Mesenchymal stem cell (in vitro differentiated cells and primary cell): ENCODE measurements around the gene S100Z.
"Not testable (repeated sequence)": the region's sequence is repeated elsewhere in the genome, so short reads cannot be mapped to it uniquely, and the experiment has no call there.

Experiments
- DNase-seq: peaks from one replicate; pipeline ENCODE4 v3.0.0-alpha.2; 2013
- H2AFZ ChIP-seq: one replicate; pipeline ENCODE4 v1.6.1; 2013; ENCODE audit warnings: low read depth, mild to moderate bottlenecking, control low read depth, inconsistent platforms, low read length, moderate library complexity
- H2AK5ac ChIP-seq: 2 replicates; pipeline ENCODE4 v1.6.1; 2013; ENCODE audit warnings: low read length, moderate library complexity, mild to moderate bottlenecking, inconsistent platforms; ENCODE audit not compliant: severe bottlenecking
- H2BK120ac ChIP-seq: one replicate; pipeline ENCODE4 v1.6.1; 2013; ENCODE audit warnings: low read depth, mild to moderate bottlenecking, inconsistent platforms, low read length, moderate library complexity
- H2BK12ac ChIP-seq, 2 experiments: one replicate each; pipeline ENCODE4 v1.6.1; 2013; ENCODE audit warnings: inconsistent platforms in 2 of 2, low read length in 2 of 2, mild to moderate bottlenecking in 2 of 2, moderate library complexity in 2 of 2, control low read depth in 1 of 2
- H2BK15ac ChIP-seq: one replicate; pipeline ENCODE4 v1.6.1; 2013; ENCODE audit warnings: mild to moderate bottlenecking, low read depth, inconsistent platforms; ENCODE audit not compliant: poor library complexity, severe bottlenecking
- H2BK5ac ChIP-seq: 2 replicates; pipeline ENCODE4 v1.6.1; 2013; ENCODE audit warnings: low read depth, mild to moderate bottlenecking, low read length, control low read depth, inconsistent platforms; ENCODE audit not compliant: poor library complexity, severe bottlenecking
- H3K14ac ChIP-seq, 2 experiments: one replicate each; pipeline ENCODE4 v1.6.1; 2013; ENCODE audit warnings: inconsistent platforms in 2 of 2, low read length in 2 of 2, control low read depth in 1 of 2, mild to moderate bottlenecking in 1 of 2, moderate library complexity in 1 of 2
- H3K18ac ChIP-seq, 2 experiments: one replicate each; pipeline ENCODE4 v1.6.1; 2013; ENCODE audit warnings: inconsistent platforms in 2 of 2, low read length in 2 of 2, control low read depth in 1 of 2, low read depth in 1 of 2, mild to moderate bottlenecking in 1 of 2
- H3K23ac ChIP-seq, 2 experiments: one replicate each; pipeline ENCODE4 v1.6.1; 2013; ENCODE audit warnings: inconsistent platforms in 2 of 2, low read length in 2 of 2, mild to moderate bottlenecking in 2 of 2, moderate library complexity in 2 of 2, control low read depth in 1 of 2
- H3K27ac ChIP-seq: 2 replicates; pipeline ENCODE4 v1.5.1; 2013; ENCODE audit warnings: mild to moderate bottlenecking, moderate library complexity, low read length, control low read depth, inconsistent platforms; ENCODE audit not compliant: poor library complexity, severe bottlenecking
- H3K27me3 ChIP-seq, 2 experiments: 2 replicates each; pipeline versions ENCODE4 v1.6.1 to v1.7.0; 2013; ENCODE audit warnings: low read length in 2 of 2, mild to moderate bottlenecking in 2 of 2, moderate library complexity in 2 of 2, control low read depth in 1 of 2, inconsistent platforms in 1 of 2; ENCODE audit not compliant: control insufficient read depth in 1 of 2, insufficient read depth in 1 of 2
- H3K36me3 ChIP-seq, 2 experiments: 2 replicates each; pipeline versions ENCODE4 v1.6.1 to v1.7.0; 2013; ENCODE audit warnings: low read length in 2 of 2, control low read depth in 1 of 2, inconsistent platforms in 1 of 2, low read depth in 1 of 2, mild to moderate bottlenecking in 1 of 2; ENCODE audit not compliant: insufficient read depth in 2 of 2, control insufficient read depth in 1 of 2
- H3K4ac ChIP-seq, 2 experiments: one replicate each; pipeline ENCODE4 v1.6.1; 2013; ENCODE audit warnings: inconsistent platforms in 2 of 2, low read length in 2 of 2, mild to moderate bottlenecking in 2 of 2, moderate library complexity in 2 of 2, control low read depth in 1 of 2, low read depth in 1 of 2
- H3K4me1 ChIP-seq: 2 replicates; pipeline ENCODE4 v1.6.1; 2013; ENCODE audit warnings: low read depth, low read length, control low read depth; ENCODE audit not compliant: control insufficient read depth, insufficient read depth
- H3K4me2 ChIP-seq: 2 replicates; pipeline ENCODE4 v1.6.1; 2013; ENCODE audit warnings: low read length, mild to moderate bottlenecking, inconsistent platforms; ENCODE audit not compliant: poor library complexity, severe bottlenecking
- H3K4me3 ChIP-seq, 2 experiments: 2 replicates each; pipeline versions ENCODE4 v1.5.1 to v1.7.0; 2013; ENCODE audit warnings: low read length in 2 of 2, mild to moderate bottlenecking in 2 of 2, control low read depth in 1 of 2, low read depth in 1 of 2; ENCODE audit not compliant: insufficient read depth in 1 of 2
- H3K79me1 ChIP-seq: replicated peaks from 2 replicates; pipeline ENCODE4 v1.6.1; 2013; ENCODE audit warnings: mild to moderate bottlenecking, control low read depth, low read length, inconsistent platforms; ENCODE audit not compliant: poor library complexity, severe bottlenecking
- H3K9ac ChIP-seq: 2 replicates; pipeline ENCODE4 v1.7.0; 2013; ENCODE audit warnings: mild to moderate bottlenecking, low read length, moderate library complexity
- H3K9me3 ChIP-seq: 2 replicates; pipeline ENCODE4 v1.7.0; 2013; ENCODE audit warnings: mild to moderate bottlenecking, low read length; ENCODE audit not compliant: control insufficient read depth
- H4K8ac ChIP-seq: one replicate; pipeline ENCODE4 v1.6.1; 2013; ENCODE audit warnings: inconsistent platforms, mild to moderate bottlenecking, low read length, moderate library complexity
- H4K91ac ChIP-seq: one replicate; pipeline ENCODE4 v1.6.1; 2013; ENCODE audit warnings: mild to moderate bottlenecking, low read length, inconsistent platforms
- WGBS: methylation state at CpG from one replicate; pipeline ENCODE4 v1.1.7; 2013; ENCODE audit warnings: mixed read lengths; 5-methylcytosine and 5-hydroxymethylcytosine counted together

Gene S100Z

DNA sequence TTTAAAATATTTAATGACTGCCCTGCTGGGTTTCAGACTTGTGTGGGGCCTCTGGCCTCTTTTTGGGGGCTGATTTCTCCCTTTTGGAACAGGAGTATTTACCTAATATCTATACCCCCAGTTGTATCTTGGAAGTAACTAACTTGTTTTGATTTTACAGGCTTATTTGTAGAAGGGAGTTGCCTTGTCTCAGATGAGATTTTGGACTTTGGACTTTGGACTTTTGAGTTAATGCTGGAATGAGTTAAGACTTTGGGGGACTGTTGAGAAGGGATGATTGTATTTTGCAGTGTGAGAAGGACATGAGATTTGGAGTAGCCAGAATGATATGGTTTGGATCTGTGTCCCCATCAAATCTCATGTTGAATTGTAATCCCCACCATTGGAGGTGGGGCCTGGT is 5.7 kb downstream of the S100Z start:
- not testable (repeated sequence) for H3K4me3 ChIP-seq, H3K79me1 ChIP-seq, H2BK12ac ChIP-seq, H3K4me2 ChIP-seq, H2BK120ac ChIP-seq, H2AK5ac ChIP-seq, H3K14ac ChIP-seq, H3K9ac ChIP-seq, H2AFZ ChIP-seq, H3K27me3 ChIP-seq, H3K9me3 ChIP-seq, H4K91ac ChIP-seq, H2BK15ac ChIP-seq, DNase-seq, H2BK5ac ChIP-seq, H3K36me3 ChIP-seq, H3K27ac ChIP-seq, H3K23ac ChIP-seq, H3K18ac ChIP-seq, H4K8ac ChIP-seq, H3K4ac ChIP-seq, H3K4me1 ChIP-seq

DNA sequence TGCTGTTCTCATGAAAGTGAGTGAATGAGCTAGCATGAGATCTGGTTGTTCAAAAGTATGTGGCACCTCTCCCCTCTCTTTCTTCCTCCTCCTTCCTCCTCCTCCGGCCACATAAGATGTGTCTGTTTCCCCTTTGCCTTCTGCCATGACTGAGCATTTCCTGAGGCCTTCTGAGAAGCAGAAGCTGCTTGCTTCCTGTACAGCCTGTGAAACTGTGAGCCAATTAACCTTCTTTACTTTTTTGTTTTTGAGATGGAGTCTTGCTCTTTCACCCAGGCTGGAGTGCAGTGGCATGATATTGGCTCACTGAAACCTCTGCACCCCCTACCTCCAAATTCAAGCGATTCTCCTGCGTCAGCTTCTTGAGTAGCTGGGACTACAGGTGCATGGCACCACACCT is 6.1 kb downstream of the S100Z start:
- Histone ChIP-seq H3K9ac (no peak overlapping the region), H4K91ac (no peak overlapping the region), H2BK5ac (no peak overlapping the region), H3K23ac (no peak overlapping the region), H3K36me3 (no peaks in the 10 kb centered on the region), H3K27me3 (no peaks in the 10 kb centered on the region), H2BK120ac (no peak overlapping the region), H3K4me3 (no peak overlapping the region), H3K18ac (no peak overlapping the region), H3K4me1 (no peaks in the 10 kb centered on the region), H3K9me3 (no peaks in the 10 kb centered on the region), H3K79me1 (no peaks in the 10 kb centered on the region), H2AK5ac (no peak overlapping the region), H3K27ac (no peak overlapping the region), H3K4me2 (no peak overlapping the region), H2BK15ac (no peak overlapping the region), H2BK12ac (no peak overlapping the region), H4K8ac (no peak overlapping the region), H3K14ac (no peak overlapping the region), H2AFZ (no peak overlapping the region), H3K4ac (no peak overlapping the region)
- 93% methylated on average over 2 of the region's 3 CpGs for WGBS
- DNase-seq = no peak

DNA sequence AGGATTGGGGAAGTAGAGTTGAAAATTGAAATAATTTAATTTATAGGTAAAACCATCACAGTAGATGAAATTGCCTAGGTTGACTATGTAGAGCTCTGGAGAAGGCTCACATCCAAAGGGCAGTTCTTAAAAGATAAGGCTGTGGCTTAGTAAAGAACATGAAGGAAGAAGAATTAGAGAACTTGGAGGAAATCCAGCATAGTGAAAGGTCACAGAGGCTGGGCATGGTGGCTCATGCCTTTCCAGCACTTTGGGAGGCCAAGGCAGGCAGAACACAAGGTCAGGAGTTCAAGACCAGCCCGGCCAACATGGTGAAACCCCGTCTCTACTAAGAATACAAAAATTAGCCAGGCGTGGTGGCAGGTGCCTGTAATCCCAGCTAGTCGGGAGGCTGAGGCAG is 7.0 kb downstream of the S100Z start:
- not testable (repeated sequence) for H3K9me3 ChIP-seq, H4K91ac ChIP-seq, H2AK5ac ChIP-seq, H3K36me3 ChIP-seq, H2BK120ac ChIP-seq, H3K4me2 ChIP-seq, H2BK12ac ChIP-seq, H3K4me3 ChIP-seq, H2BK5ac ChIP-seq, H3K14ac ChIP-seq, H3K4me1 ChIP-seq, H4K8ac ChIP-seq, DNase-seq, H3K23ac ChIP-seq, H3K9ac ChIP-seq, H3K27me3 ChIP-seq, H3K79me1 ChIP-seq, H3K27ac ChIP-seq, H3K4ac ChIP-seq, H2AFZ ChIP-seq, H3K18ac ChIP-seq, H2BK15ac ChIP-seq
- WGBS = 97% methylated on average over 4 of the region's 4 CpGs

DNA sequence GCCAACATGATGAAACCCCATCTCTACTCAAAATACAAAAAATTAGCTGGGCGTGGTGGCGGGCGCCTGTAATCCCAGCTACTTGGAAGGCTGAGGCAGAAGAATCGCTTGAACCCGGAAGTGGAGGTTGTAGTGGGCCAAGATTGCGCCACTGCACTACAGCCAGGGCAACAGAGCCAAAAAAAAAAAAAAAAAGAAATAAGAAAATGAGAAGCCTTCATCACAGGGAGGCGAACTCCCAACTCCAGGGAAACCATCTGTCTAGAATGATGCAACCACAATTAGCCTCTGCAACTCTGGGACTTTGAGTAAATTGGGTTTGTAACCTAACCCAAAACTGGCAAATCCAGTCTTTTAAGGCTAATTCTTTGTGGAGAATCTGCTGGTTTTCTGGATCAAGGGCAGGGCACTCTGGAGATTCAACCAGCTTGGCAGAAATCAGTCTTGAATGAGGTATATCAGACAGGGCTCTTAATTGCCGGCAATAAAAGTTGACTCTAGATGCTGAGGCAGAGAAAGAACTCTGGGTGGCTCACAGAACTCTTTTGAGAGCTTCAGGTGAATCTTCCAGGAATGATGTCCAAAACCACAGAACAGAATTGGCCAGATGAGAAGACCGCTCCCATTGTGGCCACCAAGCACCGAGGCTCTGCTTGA is 9.9 kb downstream of the S100Z start:
- H3K79me1 ChIP-seq = no peaks in the 10 kb centered on the region
- H3K4me2 ChIP-seq = no peak overlapping the region
- no peaks in the 10 kb centered on the region for H3K4me1 ChIP-seq
- no peaks in the 10 kb centered on the region for H3K9me3 ChIP-seq
- no peak overlapping the region for H2BK5ac ChIP-seq
- H2AFZ ChIP-seq = no peak overlapping the region
- 98% methylated on average over 9 of the region's 10 CpGs for WGBS
- no peak overlapping the region for H4K8ac ChIP-seq
- H3K23ac ChIP-seq = no peak overlapping the region
- no peaks in the 10 kb centered on the region for H3K27me3 ChIP-seq
- no peak overlapping the region for H4K91ac ChIP-seq
- H3K4ac ChIP-seq = no peak overlapping the region
- H3K36me3 ChIP-seq = no peaks in the 10 kb centered on the region
- no peak overlapping the region for H2AK5ac ChIP-seq
- no peak overlapping the region for H3K4me3 ChIP-seq
- H2BK120ac ChIP-seq = no peak overlapping the region
- H3K9ac ChIP-seq = no peak overlapping the region
- H3K27ac ChIP-seq = no peak overlapping the region
- no peak overlapping the region for H3K18ac ChIP-seq
- H3K14ac ChIP-seq = no peak overlapping the region
- H2BK12ac ChIP-seq = no peak overlapping the region
- H2BK15ac ChIP-seq = no peak overlapping the region
- DNase-seq = no peak
